ENCODE data around the gene PPP2R3A.
"Not testable (repeated sequence)": the region's sequence is repeated elsewhere in the genome, so short reads cannot be mapped to it uniquely, and the experiment has no call there.

The PPP2R3A gene

DNA sequence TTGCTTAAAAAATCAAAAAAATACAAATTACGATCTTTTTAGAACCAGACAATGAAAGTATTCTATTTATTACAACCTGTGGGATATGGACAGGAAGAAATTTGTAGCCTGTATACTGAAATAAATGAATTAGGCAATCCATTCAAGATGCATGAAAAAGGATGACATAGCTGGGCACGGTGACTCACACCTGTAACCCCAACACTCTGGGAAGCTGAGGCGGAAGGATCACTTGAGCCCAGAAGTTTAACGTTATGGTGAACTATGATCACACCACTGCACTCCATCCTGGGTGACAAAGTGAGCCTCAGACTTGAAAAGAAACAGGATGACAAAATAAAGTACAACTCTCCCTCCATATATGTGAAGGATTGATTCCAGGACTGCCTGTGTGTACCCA lies 156.5 kb downstream of the PPP2R3A start:
- H3K9ac ChIP-seq, result no peak overlapping the region
- peaks cover 8 to 18% (median 12%) of the 10 kb centered on the region in 11 experiments; a peak in 20 of 22 replicates for H3K9me3 ChIP-seq (replicated peaks in 1 of 11)
- H3K4me2 ChIP-seq, result no peak overlapping the region
- TF ChIP-seq Cebpa-rat (IDR thresholded peaks at IDR 0.05), result no peak
- H4K20me1 ChIP-seq, result no peaks in the 10 kb centered on the region
- peaks cover 0 to 8% (median 2%) of the 10 kb centered on the region in 10 experiments; a peak in 5 of 20 replicates for H3K4me1 ChIP-seq
- no peaks in the 10 kb centered on the region for H3K27me3 ChIP-seq
- no peak overlapping the region for H3K27ac ChIP-seq
- no peak overlapping the region for H3K4me3 ChIP-seq
- peaks cover 0 to 8% (median 0%) of the 10 kb centered on the region in 11 experiments; a peak in 1 of 22 replicates for H3K36me3 ChIP-seq

DNA sequence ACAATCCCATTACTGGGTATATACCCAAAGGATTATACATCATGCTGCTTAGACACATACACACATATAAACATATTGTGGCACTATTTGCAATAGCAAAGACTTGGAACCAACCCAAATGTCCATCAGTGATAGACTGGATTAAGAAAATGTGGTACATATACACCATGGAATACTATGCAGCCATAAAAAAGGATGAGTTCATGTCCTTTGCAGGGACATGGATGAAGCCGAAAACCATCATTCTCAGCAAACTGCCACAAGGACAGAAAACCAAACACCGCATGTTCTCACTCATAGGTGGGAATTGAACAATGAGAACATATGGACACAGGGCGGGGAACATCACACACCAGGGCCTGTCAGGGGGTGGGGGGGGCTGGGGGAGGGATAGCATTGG lies 166.1 kb downstream of the PPP2R3A start:
- H3K4me3 ChIP-seq, H3K27ac ChIP-seq, H3K27me3 ChIP-seq, H3K4me2 ChIP-seq, H4K20me1 ChIP-seq, H3K36me3 ChIP-seq, H3K9ac ChIP-seq: not testable (repeated sequence)
- peaks cover 0 to 30% (median 27%) of the 10 kb centered on the region in 10 experiments; a peak in 18 of 20 replicates for H3K4me1 ChIP-seq
- H3K9me3 ChIP-seq (replicated peaks in 1 of 11), result peaks cover under 1 to 17% (median 10%) of the 10 kb centered on the region in 11 experiments; a peak in 17 of 22 replicates

DNA sequence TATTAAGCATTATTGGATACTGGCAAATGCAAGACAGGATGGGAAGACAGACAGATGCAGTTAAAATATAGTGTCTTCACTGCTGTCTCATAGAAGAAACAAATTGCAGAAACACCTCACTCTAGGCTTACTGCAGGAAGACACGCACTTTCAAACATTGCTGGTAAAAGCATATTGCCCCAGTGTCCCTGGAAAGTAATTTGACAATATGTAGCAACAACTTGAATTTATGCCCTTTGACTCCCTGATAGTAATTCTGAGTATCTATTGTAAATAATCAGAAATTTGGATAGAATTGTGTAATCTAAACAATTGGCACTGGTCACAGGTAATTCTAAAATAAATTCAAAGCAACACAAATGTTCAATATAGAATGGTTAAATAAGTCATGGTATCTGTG lies 168.6 kb downstream of the PPP2R3A start:
- Histone ChIP-seq H4K20me1 (no peaks in the 10 kb centered on the region), H3K36me3 (no peaks in the 10 kb centered on the region), H3K4me1 (peaks cover 18 to 55% (median 51%) of the 10 kb centered on the region in 10 experiments), H3K4me2 (peak overlapping the region in 4 of 11 experiments; percentile 13 to 84 (median 54); a peak in 4 of 22 replicates), H3K27ac (no peak overlapping the region), H3K9ac (no peak overlapping the region), H3K4me3 (no peak overlapping the region), H3K9me3 (replicated peaks in 1 of 11) (peaks cover 0 to 7% (median 0%) of the 10 kb centered on the region in 11 experiments; a peak in 2 of 22 replicates), H3K27me3 (no peaks in the 10 kb centered on the region)
- no peak for TF ChIP-seq Cebpa-rat (IDR thresholded peaks at IDR 0.05)

DNA sequence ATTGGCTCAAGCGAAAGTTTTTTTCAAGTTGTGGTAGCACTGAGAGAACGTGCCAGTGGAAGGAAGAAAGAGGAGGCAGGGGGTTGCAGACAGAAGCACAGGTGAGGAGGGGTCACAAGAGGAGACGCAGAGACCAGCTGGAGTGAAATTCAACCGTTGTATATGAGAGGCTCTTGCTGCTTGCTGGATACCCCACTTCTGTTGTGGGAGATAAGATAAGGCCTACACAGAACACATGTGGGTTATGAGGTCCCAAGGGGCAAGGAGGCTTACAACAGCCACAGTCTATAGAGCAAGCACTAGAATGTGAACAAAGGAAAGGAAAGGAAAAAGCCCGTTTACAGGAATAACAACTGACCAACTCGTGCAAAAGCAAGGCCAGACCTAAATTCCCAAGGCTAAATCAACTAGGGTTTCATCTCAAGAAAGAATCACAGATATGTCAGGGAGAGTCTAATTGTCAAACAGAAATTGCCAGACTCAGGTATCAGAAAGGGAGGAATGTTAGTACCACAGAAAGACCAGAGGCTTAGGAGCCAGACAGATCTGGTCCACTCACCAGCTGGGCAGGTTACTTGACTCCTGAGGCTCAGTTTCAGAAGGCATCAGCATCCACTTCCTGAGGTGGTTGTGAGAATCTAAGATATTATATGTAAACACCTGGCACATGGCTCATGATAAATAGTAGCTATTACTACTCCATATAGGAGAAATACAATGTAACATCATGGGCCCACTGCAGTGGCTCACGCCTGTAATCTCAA lies 169.7 kb downstream of the PPP2R3A start:
- H3K27ac ChIP-seq, result peak overlapping the region in 8 of 11 experiments; percentile 31 to 78 (median 71); a peak in 16 of 22 replicates
- peak overlapping the region in 7 of 11 experiments; percentile 19 to 56 (median 45); a peak in 12 of 22 replicates for H3K9ac ChIP-seq
- peak overlapping the region in 10 of 11 experiments; percentile 52 to 84 (median 76); a peak in 19 of 22 replicates for H3K4me2 ChIP-seq
- H3K27me3 ChIP-seq, result no peaks in the 10 kb centered on the region
- H3K4me3 ChIP-seq, result no peak overlapping the region
- H3K4me1 ChIP-seq, result peaks cover 24 to 65% (median 57%) of the 10 kb centered on the region in 10 experiments
- no peaks in the 10 kb centered on the region for H3K36me3 ChIP-seq
- no peak for TF ChIP-seq Cebpa-rat (IDR thresholded peaks at IDR 0.05)
- no peaks in the 10 kb centered on the region for H4K20me1 ChIP-seq
- peaks cover 0 to under 1% (median 0%) of the 10 kb centered on the region in 11 experiments; a peak in 1 of 22 replicates for H3K9me3 ChIP-seq (replicated peaks in 1 of 11)

DNA sequence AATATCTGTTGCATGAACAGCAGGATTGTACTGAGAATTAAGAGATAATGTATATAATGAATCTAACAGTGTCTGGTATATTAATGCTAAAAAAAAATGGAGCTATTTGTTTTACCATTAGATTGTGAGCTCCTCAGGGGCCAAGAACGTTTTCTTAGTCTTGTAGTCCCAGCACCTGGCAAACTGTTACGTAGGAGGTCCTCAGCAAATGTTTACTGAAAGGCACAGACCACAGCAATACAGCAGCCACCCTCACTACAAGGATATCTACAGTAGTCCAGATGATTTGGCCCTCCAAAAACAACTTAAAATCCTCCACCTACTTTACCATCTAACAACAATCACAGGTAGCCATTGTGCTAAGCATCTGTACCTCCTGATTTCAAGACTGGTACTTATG lies 170.9 kb downstream of the PPP2R3A start:
- H4K20me1 ChIP-seq, result no peaks in the 10 kb centered on the region; a peak in 1 of 22 replicates
- H3K9ac ChIP-seq, result peak overlapping the region in 2 of 11 experiments; percentile 0 to 21; a peak in 1 of 22 replicates
- no peak for TF ChIP-seq Cebpa-rat (IDR thresholded peaks at IDR 0.05)
- no peaks in the 10 kb centered on the region; a peak in 1 of 22 replicates for H3K9me3 ChIP-seq (replicated peaks in 1 of 11)
- H3K36me3 ChIP-seq, result no peaks in the 10 kb centered on the region
- H3K4me1 ChIP-seq, result peaks cover 32 to 76% (median 62%) of the 10 kb centered on the region in 10 experiments
- H3K27me3 ChIP-seq, result no peaks in the 10 kb centered on the region
- no peak overlapping the region for H3K4me3 ChIP-seq
- H3K4me2 ChIP-seq, result peak overlapping the region in 8 of 11 experiments; percentile 27 to 84 (median 54); a peak in 16 of 22 replicates
- H3K27ac ChIP-seq, result peak overlapping the region in 8 of 11 experiments; percentile 26 to 78 (median 71); a peak in 14 of 22 replicates

GRCh38 chr3:136141291-136141785 lies 175.8 kb downstream of the PPP2R3A start:
- H4K20me1 ChIP-seq, result peaks cover 0 to 26% (median 8%) of the 10 kb centered on the region in 11 experiments; a peak in 9 of 22 replicates
- H3K36me3 ChIP-seq, result peaks cover 6 to 31% (median 16%) of the 10 kb centered on the region in 11 experiments; a peak in 18 of 22 replicates
- TF ChIP-seq Cebpa-rat (IDR thresholded peaks at IDR 0.05), result no peak
- no peaks in the 10 kb centered on the region for H3K27me3 ChIP-seq
- no peaks in the 10 kb centered on the region for H3K9me3 ChIP-seq (replicated peaks in 1 of 11)
- H3K4me2 ChIP-seq, result peak overlapping the region in 9 of 11 experiments; percentile 18 to 72 (median 48); a peak in 18 of 22 replicates
- no peak overlapping the region for H3K9ac ChIP-seq
- H3K27ac ChIP-seq, result peak overlapping the region in 9 of 11 experiments; percentile 4 to 52 (median 33); a peak in 12 of 22 replicates
- no peak overlapping the region for H3K4me3 ChIP-seq
- H3K4me1 ChIP-seq, result peaks cover 36 to 67% (median 56%) of the 10 kb centered on the region in 10 experiments

DNA sequence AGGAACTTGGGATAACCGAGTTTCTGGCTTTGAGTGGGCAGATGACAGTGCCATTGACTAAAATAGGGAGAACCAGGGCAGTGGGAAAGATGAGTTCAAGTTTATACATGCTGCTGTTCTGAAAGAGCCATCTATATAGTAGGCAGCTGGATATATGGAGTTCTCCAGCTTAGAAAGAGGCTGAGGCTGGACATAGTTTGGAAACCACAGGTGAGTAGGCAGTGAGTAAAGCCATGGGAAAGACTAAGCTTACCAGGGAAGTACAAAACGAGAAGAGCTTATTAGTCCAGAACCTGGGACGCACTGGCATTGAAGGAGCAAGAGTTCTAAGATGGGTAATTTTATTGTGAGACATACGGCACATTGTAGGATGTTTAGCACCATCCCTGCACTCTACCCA lies 176.4 kb downstream of the PPP2R3A start:
- H3K36me3 ChIP-seq, result peaks cover 7 to 33% (median 18%) of the 10 kb centered on the region in 11 experiments; a peak in 20 of 22 replicates
- H4K20me1 ChIP-seq, result peaks cover under 1 to 31% (median 11%) of the 10 kb centered on the region in 11 experiments; a peak in 13 of 22 replicates
- peak overlapping the region in 9 of 11 experiments; percentile 18 to 72 (median 48); a peak in 18 of 22 replicates for H3K4me2 ChIP-seq
- H3K4me1 ChIP-seq, result peaks cover 30 to 61% (median 54%) of the 10 kb centered on the region in 10 experiments
- H3K27ac ChIP-seq, result peak overlapping the region in 9 of 11 experiments; percentile 4 to 52 (median 33); a peak in 12 of 22 replicates
- no peaks in the 10 kb centered on the region for H3K27me3 ChIP-seq
- no peak for TF ChIP-seq Cebpa-rat (IDR thresholded peaks at IDR 0.05)
- H3K9me3 ChIP-seq (replicated peaks in 1 of 11), result no peaks in the 10 kb centered on the region
- no peak overlapping the region for H3K9ac ChIP-seq
- H3K4me3 ChIP-seq, result no peak overlapping the region

- H3K4me1 ChIP-seq, result peaks cover 23 to 54% (median 47%) of the 10 kb centered on the region in 10 experiments
- H3K27ac ChIP-seq, result peak overlapping the region in 2 of 11 experiments; percentile 21 to 48; a peak in 2 of 22 replicates
- no peaks in the 10 kb centered on the region for H3K9me3 ChIP-seq (replicated peaks in 1 of 11)
- H3K4me2 ChIP-seq, result peak overlapping the region in 6 of 11 experiments; percentile 38 to 72 (median 60); a peak in 10 of 22 replicates
- peaks cover 4 to 38% (median 18%) of the 10 kb centered on the region in 11 experiments; a peak in 16 of 22 replicates for H4K20me1 ChIP-seq
- no peak overlapping the region for H3K9ac ChIP-seq
- peaks cover 12 to 40% (median 24%) of the 10 kb centered on the region in 11 experiments; a peak in 20 of 22 replicates for H3K36me3 ChIP-seq
- no peak overlapping the region for H3K4me3 ChIP-seq
- H3K27me3 ChIP-seq, result no peaks in the 10 kb centered on the region
- TF ChIP-seq Cebpa-rat (IDR thresholded peaks at IDR 0.05), result no peak
Measured at GRCh38 chr3:136142592-136142991, 177.1 kb downstream of the PPP2R3A start.

- H3K9me3 ChIP-seq (replicated peaks in 1 of 11); H3K4me2 ChIP-seq; H3K9ac ChIP-seq; H3K27me3 ChIP-seq; H3K27ac ChIP-seq; H3K4me3 ChIP-seq: not testable (repeated sequence)
- Histone ChIP-seq H3K36me3 (peaks cover 30 to 58% (median 41%) of the 10 kb centered on the region in 11 experiments; a peak in 21 of 22 replicates), H4K20me1 (peaks cover 14 to 56% (median 36%) of the 10 kb centered on the region in 11 experiments; a peak in 21 of 22 replicates), H3K4me1 (peaks cover 5 to 36% (median 29%) of the 10 kb centered on the region in 10 experiments; a peak in 18 of 20 replicates)
Measured at GRCh38 chr3:136144397-136144796, 178.9 kb downstream of the PPP2R3A start.

All from BLaER1 treated with 17β-estradiol and CSF1 and Interleukin-3, amounts not matched to agents 10 nM and 100 nM (cell line).